Measurements from ENCODE around the gene LRP6. TPM values are rescaled to one million over a fixed set of nuclear protein-coding genes. Genes with fewer than 3 reads are reported as not detected.

The LRP6 gene
- total RNA-seq, 2 experiments from 2014 or later = 5.2 to 8.1 TPM

DNA sequence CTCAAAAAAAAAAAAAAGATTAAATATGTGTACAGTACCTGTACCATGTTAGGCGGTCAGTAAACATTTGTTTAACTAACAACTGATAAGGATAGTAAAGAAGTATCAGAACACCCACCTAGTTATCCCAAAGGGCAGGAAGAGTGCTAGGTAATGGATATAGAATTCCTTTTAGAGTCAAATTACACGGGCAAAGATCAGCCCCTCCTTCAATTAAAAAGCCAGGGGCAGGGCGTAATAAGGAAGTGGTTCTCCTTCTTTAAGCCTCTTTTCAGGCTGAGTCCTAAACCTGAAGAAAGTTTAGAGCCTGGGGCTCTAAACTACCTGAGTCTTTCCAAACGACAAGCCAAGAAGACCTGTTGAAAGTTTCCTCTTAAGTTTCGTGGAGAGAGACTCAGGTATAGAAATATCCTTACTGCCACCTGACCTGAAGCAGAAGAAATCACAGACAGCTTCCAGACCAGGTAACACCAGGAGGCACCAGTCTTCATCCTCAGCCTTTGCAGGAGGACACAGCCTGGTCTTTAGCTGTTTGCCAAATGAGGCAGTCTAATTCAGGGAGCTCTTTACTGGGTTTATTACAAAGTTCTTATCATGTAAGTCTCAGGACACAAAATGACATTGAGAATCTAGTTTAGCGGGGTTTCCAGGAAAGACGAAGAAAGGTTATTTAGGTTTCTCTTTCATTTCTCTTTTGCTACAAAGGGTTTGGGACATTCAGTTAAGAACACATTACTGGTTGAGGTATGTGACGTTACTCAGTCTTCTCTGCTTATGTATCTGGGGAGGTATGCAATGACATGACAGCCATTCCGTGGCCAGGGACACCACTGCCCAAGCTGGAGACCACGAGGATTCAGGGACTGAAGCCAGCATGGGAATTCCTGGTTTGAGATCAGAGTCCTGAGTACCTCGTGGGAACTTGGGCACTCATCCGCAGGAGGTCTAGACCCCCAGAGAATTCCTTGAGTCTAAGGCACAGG, 195.9 kb downstream of the LRP6 start, which contains the start of gene BCL2L14:
TSS of gene BCL2L14 (plus strand) at position 266 of the 983 bp plus-strand sequence. CDS start 8,367 bp downstream, outside the sequence.
- no peak within 1 kb of the TSS for H3K4me3 ChIP-seq (ENCODE audit: low read depth, low read length, poor library complexity, severe bottlenecking)
- intact Hi-C loops (cut with micrococcal nuclease; ENCODE audit: unreplicated experiment) = no loop called here
- DNase-seq (ENCODE audit: low spot score) = no peak
- H3K79me2 ChIP-seq (ENCODE audit: insufficient read depth, low read depth, low read length) = no peaks in the 10 kb centered on the region
- H3K4me2 ChIP-seq (ENCODE audit: low read length) = peak within 1 kb of the TSS; percentile 1; the same call in 1 of the 2 replicates
- ChIA-PET CTCF (ENCODE audit: unreplicated experiment) (no interaction called here), POLR2A (interaction anchor here (0.5 to 0.6 kb wide), 3 partner anchors 11 to 663 kb away, joined by 3 to 8 read pairs (median 4); no protein-coding TSS in a partner anchor)
- H4K20me1 ChIP-seq (ENCODE audit: insufficient read depth, low read length) = no peaks in the 10 kb centered on the region
- no peaks in the 10 kb centered on the region for H3K4me1 ChIP-seq (ENCODE audit: insufficient read depth, low read length, poor library complexity, severe bottlenecking)
- no peaks in the 10 kb centered on the region for H3K9me3 ChIP-seq (ENCODE audit: low read length)
- H3K9me2 ChIP-seq (ENCODE audit: insufficient read depth, low read length) = no peaks in the 10 kb centered on the region
- no peak for TF ChIP-seq EZH2phosphoT487 (IDR thresholded peaks at IDR 0.05; ENCODE audit: borderline replicate concordance, low read depth, low read length)
- TF ChIP-seq, protein P1, sequence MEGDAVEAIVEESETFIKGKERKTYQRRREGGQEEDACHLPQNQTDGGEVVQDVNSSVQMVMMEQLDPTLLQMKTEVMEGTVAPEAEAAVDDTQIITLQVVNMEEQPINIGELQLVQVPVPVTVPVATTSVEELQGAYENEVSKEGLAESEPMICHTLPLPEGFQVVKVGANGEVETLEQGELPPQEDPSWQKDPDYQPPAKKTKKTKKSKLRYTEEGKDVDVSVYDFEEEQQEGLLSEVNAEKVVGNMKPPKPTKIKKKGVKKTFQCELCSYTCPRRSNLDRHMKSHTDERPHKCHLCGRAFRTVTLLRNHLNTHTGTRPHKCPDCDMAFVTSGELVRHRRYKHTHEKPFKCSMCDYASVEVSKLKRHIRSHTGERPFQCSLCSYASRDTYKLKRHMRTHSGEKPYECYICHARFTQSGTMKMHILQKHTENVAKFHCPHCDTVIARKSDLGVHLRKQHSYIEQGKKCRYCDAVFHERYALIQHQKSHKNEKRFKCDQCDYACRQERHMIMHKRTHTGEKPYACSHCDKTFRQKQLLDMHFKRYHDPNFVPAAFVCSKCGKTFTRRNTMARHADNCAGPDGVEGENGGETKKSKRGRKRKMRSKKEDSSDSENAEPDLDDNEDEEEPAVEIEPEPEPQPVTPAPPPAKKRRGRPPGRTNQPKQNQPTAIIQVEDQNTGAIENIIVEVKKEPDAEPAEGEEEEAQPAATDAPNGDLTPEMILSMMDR (conservative IDR thresholded peaks at IDR 0.05; ENCODE audit: low read length) = no peak
- no TSS peak for BruUV-seq (replicated peaks)
- H3K36me3 ChIP-seq (ENCODE audit: insufficient read depth, low read length) = no peaks in the 10 kb centered on the region
- no peak within 1 kb of the TSS for H3K27ac ChIP-seq (ENCODE audit: low read depth, low read length, poor library complexity, severe bottlenecking)
- H2AFZ ChIP-seq (ENCODE audit: low read length) = no peak within 1 kb of the TSS

DNA sequence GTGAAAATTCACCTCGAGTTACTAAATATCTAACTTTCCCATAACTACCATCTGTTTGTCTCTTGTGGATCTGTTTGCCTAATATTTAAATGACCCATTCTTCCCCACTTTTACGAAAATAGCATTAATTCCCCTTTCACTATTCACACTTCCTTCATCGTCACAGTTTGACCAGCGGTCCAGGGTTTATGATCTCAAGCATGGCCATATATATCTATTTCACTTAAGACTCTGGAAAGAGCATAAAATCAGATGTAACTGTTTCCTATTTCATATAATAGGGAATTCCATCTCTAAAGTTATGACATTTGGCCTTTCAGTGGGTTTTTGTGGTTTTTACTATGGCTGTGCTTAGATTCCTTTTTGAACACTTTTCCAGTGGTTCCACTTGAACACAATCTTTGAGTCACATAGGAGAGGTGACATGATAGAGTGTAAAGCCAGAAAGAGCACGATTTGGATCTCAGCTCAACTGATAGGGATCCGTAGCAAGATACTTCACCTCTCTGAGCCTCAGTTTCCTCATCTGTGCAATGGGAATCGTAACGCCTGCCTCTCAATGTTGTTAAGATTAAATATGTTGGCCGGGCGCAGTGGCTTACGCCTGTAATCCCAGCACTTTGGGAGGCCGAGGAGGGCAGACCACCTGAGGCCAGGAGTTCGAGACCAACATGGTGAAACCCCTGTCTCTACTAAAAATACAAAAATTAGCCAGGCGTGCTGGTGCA, 196.9 kb downstream of the LRP6 start:
- Histone ChIP-seq H3K36me3 (ENCODE audit: insufficient read depth, low read length) (no peaks in the 10 kb centered on the region), H3K4me3 (ENCODE audit: low read depth, low read length, poor library complexity, severe bottlenecking) (no peak overlapping the region), H3K9me2 (ENCODE audit: insufficient read depth, low read length) (no peaks in the 10 kb centered on the region), H3K4me1 (ENCODE audit: insufficient read depth, low read length, poor library complexity, severe bottlenecking) (no peaks in the 10 kb centered on the region), H2AFZ (ENCODE audit: low read length) (no peak overlapping the region), H3K79me2 (ENCODE audit: insufficient read depth, low read depth, low read length) (no peaks in the 10 kb centered on the region), H3K4me2 (ENCODE audit: low read length) (no peak overlapping the region), H3K9me3 (ENCODE audit: low read length) (no peaks in the 10 kb centered on the region), H3K27ac (ENCODE audit: low read depth, low read length, poor library complexity, severe bottlenecking) (no peak overlapping the region), H4K20me1 (ENCODE audit: insufficient read depth, low read length) (no peaks in the 10 kb centered on the region)
- DNase-seq (ENCODE audit: low spot score) = no peak
- BruUV-seq (replicated peaks) = no TSS peak
- intact Hi-C loops (cut with micrococcal nuclease; ENCODE audit: unreplicated experiment) = no loop called here
- ChIA-PET POLR2A (interaction anchor here (0.7 kb wide), 1 partner anchor 44 kb away, joined by 3 read pairs; no protein-coding TSS in a partner anchor), CTCF (ENCODE audit: unreplicated experiment) (no interaction called here)
- TF ChIP-seq, protein P1 (conservative IDR thresholded peaks at IDR 0.05; ENCODE audit: low read length) = no peak
- TF ChIP-seq EZH2phosphoT487 (IDR thresholded peaks at IDR 0.05; ENCODE audit: borderline replicate concordance, low read depth, low read length) = no peak
